Bronchial smooth muscle cell (primary cell): Measurements from ENCODE around the gene SLC9B1. TPM values are rescaled to one million over a fixed set of nuclear protein-coding genes. Genes with fewer than 3 reads are reported as not detected.

Source experiments
- total RNA-seq: library from RNA; depleted of rRNA; stranded (reverse); fragments of >200 nt; gene quantifications from 2 replicates; pipeline ENCODE4 v1.2.1, GENCODE V29; 2014

SLC9B1 gene, protein sequence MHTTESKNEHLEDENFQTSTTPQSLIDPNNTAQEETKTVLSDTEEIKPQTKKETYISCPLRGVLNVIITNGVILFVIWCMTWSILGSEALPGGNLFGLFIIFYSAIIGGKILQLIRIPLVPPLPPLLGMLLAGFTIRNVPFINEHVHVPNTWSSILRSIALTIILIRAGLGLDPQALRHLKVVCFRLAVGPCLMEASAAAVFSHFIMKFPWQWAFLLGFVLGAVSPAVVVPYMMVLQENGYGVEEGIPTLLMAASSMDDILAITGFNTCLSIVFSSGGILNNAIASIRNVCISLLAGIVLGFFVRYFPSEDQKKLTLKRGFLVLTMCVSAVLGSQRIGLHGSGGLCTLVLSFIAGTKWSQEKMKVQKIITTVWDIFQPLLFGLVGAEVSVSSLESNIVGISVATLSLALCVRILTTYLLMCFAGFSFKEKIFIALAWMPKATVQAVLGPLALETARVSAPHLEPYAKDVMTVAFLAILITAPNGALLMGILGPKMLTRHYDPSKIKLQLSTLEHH
- total RNA-seq: 1.1 and 2.2 TPM in 2 replicates

DNA sequence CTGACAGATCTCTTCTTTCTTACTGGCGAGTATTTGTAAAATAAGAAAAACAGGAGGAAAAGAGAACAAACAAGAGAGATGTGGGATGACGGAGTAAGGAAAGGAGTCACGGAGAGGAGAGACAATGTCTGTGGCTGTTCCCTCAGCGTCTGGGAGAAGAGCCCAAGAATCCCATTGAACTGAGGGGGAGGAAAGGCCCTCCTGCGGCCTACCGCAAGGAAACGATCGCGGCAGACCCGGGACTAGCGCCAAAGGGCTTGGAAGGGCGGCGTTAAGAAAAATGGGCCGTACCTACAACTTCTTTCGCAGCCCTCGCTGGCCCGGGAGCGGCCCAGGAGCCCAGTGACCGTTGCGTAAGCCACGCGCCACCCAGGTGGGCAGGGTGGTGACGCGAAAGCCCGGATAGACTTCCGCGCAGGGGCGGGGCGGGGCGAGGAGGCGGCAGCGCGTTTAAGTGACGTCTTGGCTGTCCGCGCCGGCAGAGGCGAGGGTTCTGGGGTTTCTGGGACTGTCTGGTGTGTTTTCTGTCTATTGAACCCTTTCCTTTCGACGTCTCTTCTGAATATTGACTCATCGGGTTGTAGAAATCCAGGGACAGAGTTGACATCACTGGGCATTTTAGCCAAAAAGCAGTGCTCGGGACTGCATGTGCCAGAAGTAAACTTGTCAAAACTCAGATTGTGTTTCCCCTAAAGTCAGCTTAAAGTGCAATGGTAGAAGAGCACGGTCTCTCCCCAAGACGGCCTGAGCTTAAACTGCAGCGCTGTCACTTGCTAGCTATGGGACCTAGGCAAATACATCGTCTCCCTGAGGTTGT is at the start of gene SLC9B1:
TSS of gene SLC9B1 (minus strand) at position 398 of the 817 bp plus-strand sequence. CDS start 27,994 bp downstream, outside the sequence.

DNA sequence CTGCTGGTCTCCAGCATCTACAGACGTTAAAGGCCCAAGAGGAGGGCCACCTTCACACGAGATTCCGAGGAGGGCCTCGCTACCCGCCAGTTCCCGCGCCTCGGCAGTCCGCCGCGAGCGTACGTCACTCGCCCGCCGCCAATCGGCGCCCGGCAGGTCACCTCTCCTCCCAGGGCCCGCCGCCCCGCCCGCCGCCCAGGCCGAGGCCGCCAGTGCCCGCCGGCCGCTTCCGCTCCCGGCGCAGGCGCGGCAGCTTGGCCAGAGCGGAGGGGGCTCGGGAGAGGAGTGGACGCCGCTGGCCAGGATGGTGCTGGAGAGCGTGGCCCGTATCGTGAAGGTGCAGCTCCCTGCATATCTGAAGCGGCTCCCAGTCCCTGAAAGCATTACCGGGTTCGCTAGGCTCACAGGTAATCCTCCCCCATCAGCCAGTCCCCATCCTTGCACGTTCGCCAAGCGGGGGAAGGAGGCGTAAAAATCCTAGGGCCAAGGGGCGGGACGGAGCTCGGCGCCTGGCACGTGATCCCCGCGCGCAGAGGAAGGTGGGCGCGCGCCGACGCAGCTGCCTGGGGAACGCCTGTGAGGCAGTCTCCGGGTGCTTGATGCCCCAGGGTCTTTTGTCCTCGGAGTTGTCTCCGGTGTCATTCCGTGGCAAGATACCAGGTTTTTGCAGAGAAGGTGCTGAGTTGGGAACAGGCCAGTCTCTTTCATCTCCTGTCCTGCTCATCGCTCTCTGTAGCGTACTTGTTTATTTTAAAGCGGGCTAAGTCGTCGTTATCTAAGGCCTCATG is 150.5 kb downstream of the SLC9B1 start, which contains the start of gene CISD2:
TSS of gene CISD2 (plus strand) at position 212 of the 788 bp plus-strand sequence. CDS start at position 305, 93 bp downstream.

Other genes starting within 250 kb of the SLC9B1 start
- 205 and 206 TPM in 2 replicates for gene UBE2D3, start 192.2 kb downstream of the SLC9B1 start, total RNA-seq
- gene CISD2, start 150.7 kb downstream of the SLC9B1 start, total RNA-seq: 35.9 and 40.0 TPM in 2 replicates
- gene SLC9B2, start 57.1 kb upstream of the SLC9B1 start, total RNA-seq: 8.4 and 14.8 TPM in 2 replicates
- 62.7 and 83.2 TPM in 2 replicates for gene BDH2, start 80.1 kb upstream of the SLC9B1 start, total RNA-seq
- gene CENPE, start 178.6 kb upstream of the SLC9B1 start, total RNA-seq: 0.52 and 3.8 TPM in 2 replicates